HG03575 (cell line): Measurements from ENCODE around the gene UMPS.

Experiments
- ATAC-seq: cut with Tn5 transposase; IDR thresholded peaks from one replicate; pipeline ENCODE4 v1.9.1; 2021; ENCODE audit not compliant: unreplicated experiment, insufficient number of reproducible peaks, low FRiP score; ENCODE audit errors: extremely low read depth

The UMPS gene

DNA sequence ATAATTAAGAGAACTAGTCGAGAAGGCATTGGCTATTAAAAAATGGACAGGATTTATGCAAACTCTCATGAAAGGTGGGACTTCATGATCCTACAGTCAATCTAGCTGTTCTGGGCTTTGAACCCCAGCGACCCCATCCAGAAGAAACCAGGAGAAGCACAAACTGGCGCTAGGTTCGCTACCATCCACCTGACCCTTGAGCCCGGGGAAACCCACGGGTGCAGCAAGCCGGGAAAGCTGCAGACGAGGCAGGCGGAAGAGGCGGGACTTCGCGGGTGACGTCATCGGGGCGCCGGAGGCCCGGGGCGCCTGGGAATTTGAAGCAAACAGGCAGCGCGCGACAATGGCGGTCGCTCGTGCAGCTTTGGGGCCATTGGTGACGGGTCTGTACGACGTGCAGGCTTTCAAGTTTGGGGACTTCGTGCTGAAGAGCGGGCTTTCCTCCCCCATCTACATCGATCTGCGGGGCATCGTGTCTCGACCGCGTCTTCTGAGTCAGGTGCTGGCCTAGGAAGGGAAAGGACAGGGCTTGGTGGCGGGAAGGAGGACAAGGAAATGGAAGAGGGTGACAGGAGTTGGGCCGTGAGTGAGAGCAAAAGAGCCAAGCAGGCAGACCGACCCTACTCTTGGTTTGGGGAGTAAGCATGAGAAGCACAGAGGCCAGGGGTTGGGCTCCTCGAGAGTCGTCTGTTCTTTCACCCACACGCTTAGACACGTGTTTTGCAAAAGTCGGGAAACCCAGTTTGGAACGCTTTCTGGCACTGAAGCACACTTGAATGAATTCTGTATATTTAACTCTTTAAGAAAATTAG, at the start of gene UMPS:
Gene UMPS, plus strand, starts transcription at position 324 of the 812 bp plus-strand sequence. Its CDS starts 20 bp downstream, at position 344.
- ATAC-seq = no peak

DNA sequence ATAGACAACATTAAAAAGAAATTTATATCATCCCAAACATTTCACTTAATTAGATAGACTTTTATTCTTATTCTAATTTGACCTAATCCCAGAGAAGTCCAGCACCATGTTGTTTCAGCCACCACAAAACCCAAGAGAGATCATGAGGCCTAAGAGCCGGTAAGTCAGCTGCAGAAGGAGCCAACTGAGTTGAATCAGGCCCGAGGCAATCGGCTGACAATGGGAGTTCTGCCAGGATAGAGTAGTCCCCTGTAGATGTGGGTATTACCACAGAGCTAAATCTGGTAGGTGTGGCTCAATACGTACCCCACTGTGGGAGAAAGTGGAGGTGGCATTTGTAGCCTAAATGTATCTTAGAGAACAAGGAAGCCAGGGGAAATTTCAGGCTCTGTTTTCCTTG, 49.7 kb upstream of the UMPS start:
- no peak for ATAC-seq

DNA sequence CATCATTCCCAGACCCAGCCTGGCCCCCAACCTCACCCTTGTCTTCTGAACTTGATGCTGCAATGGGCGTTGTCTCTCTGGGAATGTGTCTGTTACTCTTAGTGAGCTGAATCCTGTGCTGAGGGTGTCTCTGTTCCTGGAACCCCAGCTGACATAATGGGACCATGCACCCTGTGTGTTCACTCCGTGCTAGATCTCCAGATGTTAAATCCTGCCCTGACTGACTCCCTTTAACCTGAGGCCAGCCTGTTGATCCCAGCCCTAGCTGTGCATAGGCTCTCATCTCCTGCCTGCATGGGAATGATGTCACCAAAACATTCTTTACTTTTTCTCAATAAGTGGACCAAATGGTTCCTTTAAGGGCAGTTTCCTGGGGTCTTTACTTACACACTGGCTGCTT, 48.0 kb upstream of the UMPS start:
- no peak for ATAC-seq

DNA sequence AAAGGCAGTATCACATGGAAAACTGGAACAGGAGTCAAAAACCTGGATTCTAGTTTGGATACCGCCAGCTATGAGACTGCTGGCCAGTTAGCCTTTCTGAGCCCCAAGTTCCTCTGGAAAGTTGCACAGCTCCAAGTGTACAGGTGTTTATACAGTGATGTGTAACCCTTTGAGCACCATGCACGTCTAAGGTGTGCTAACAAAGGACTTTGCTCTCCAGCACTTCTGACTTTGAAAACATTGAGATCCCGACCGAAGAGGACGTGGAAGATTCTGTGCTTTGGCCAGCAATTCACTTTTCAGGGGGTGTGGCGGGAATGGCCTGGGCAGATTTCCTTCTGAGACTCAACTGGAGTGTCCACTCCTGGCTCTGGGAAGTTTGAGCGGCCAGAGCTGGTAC, 45.8 kb upstream of the UMPS start:
- ATAC-seq = no peak

DNA sequence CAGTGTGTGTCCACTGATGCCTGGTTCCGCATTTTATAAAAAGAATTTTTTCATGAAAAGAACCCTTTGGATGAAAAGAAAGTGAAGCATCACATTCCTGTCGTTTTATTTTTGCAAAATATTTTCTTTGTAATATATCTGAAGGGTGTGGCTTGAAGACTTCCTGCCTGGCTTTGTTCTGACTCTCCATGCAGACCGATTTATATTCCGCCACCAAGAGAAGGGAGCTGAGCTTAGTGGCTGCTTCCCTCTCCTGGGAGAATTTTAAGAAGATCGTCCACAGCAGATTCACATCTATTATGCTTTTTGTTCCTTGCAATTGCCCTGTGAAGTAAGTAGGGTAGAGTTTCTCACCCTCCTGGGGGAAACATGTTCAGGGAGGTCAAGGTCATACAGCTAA, 45.2 kb upstream of the UMPS start:
- ATAC-seq = no peak

DNA sequence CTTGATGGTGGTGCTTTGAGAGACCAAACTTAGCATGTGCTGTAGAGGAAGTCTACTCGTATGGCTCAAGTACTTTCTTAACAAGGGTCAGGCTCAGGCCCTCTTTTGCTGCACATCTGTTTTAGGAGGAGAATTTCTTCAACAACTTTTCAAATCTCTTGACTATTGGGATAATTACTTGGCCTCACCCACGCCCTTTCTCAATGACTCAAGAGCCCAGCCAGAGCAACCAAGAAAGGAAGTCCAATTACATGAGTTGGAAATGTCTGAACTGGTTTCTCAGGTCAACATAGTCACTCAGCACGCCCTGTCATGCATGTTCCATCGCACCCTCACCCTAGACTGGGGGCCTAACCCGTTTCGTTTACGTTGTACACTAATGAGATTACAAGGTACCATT, 44.8 kb upstream of the UMPS start:
- no peak for ATAC-seq

DNA sequence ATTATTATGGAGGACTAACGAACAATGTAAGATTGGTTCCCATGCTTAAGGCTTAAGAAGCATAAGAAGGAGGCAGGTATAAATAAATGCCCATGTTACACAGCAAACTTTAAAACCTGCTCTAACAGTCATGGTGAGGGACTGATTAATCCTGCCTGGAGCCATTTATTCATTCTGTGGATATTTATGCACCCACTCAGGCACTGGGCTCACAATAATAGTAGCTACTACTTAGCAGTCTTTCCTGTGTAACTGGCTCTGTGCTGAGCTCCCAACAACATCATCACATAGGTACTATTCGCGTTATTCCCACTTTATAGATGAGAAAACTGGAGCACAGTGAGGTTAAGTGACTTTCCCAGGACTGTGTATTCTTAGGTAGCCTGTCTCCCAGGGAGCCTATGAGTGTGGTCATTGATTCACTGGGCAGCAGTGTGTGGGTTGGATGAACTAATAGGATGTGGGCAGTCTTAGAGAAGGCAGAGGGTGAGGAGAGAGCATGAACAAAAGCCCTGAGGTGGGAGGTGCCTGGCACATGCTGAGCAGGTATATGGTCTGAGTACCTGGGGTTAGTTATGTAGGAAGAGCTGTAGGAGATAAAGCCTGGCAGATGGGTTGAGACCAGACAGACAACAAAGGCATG, 44.1 kb upstream of the UMPS start:
- ATAC-seq = no peak

DNA sequence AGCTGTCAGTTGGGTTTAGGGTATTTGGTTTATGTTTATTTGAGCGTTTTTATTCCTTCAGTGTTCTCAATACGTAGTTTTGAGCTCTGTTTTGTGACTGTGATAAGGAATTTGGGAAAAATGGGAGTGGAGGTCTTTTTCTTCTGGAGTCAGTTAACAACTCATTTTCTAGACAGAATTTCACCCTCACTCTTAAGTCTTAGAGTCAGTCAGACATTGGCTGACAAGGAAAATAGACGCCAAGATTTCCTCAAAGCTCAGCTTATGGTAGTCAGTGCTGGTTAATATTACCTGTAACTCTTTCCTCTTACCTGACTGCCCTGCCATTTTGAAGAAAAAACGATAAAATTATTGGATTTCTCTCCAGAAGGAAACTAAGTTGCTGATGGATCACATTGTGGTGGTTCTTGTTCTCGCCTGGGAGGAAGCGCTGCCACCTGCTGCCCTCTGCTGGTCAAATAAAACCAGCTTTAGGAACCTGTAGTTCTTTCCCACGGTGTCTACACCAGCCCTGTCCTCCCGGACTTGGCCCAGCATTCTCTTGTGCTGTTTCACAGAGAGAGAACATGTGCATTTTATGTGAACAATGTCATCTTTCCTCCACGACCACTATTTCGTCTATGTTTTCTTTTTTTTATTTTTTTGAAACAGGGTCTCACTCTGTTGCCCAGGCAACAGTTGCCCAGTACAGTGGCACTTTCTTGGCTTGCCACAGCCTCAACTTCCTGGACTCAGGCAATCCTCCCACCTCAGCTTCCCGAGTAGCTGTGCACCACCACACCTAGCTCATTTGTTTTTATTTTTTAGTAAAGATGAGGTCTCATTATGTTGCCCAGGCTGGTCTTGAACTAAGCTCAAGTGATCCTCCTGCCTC, 41.4 kb upstream of the UMPS start:
- ATAC-seq = no peak

DNA sequence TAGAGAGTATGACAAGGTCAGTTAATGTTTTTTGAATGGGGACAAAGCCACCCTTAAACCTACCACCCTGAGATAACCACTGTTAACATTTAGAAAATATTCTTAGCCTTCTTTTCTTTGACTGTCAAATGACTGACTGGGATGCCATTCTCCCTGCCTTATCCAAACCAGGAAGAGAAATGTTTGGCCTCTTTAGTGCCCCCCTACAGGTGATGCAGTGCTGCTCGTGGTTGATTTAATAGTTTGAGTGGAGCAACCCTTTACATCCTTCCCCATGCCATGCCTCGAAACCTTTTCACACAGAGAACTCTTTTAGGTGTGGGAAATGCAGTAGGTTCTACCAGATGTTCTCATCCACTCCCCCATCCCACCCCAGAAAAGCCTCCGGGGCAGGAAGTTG, 38.7 kb upstream of the UMPS start:
- ATAC-seq = no peak

DNA sequence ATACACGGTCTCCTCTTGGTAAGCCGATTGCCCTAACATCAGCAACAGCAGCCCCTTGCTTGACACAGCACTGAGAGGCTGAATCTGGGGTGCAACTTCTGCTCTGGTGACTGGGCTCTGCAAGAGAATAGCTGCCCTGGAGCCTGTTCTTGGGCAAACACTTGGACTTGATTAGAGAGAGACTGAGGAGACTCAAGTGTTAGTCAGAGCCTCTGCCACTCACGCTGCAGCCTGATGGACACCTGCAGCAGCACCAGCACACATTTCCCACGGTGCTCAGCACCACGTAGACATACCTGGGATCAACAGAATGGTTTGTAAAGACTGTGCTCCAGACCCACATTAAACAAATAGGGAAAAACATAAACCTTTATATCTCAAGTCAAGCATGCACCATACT, 35.8 kb upstream of the UMPS start:
- ATAC-seq = no peak

DNA sequence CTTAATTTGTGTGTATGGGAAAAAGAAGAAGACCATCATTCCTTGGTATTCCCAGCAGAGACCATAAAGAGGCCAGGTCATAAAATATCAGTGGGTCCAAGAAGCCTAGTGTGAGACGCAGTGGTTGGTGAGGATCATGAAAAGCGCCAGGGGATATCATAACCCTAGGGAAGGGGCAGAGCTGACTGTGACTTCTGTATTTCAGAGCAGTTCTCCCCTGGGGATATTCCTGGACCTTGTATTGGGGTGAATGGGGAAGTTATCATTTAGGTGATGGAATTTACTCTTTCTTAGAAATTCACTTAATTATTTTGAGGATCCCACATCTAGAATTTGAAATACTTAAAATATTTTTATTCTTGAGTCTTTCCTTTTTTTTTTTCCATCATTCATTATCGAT, 34.9 kb upstream of the UMPS start:
- ATAC-seq = no peak

DNA sequence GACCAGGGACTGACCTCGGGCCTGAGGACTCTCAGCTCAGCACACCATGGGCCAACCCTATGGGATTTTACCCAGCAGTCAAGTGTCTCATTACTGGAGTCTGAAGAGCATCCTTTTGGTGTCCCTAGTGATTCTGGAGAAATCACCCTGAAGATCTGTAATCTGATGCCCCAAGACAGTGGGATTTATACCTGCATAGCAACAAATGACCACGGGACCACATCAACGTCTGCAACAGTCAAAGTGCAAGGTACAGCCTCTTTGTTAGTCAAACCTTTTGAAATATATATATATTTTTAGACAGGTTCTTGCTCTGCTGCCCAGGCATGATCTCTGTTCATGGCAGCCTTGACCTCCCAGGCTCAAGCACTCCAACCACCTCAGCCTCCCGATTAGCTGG, 34.2 kb upstream of the UMPS start:
- ATAC-seq = no peak

DNA sequence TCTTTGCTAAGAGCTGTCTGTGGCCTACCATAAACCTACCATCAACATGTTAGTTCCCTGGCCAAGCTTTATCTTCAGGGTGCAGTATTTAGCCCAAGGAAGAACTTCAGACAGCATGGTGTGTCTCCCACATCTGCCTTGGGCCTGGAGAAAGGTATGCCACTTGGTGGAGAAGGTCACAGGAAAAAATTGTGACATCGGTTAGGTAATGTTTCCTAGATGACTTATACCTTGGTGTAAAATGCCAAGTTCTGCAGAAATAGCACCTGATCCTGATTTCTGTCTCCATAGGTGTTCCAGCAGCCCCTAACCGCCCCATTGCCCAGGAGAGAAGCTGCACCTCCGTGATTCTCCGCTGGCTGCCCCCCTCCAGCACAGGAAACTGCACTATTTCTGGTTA, 33.0 kb upstream of the UMPS start:
- no peak for ATAC-seq

DNA sequence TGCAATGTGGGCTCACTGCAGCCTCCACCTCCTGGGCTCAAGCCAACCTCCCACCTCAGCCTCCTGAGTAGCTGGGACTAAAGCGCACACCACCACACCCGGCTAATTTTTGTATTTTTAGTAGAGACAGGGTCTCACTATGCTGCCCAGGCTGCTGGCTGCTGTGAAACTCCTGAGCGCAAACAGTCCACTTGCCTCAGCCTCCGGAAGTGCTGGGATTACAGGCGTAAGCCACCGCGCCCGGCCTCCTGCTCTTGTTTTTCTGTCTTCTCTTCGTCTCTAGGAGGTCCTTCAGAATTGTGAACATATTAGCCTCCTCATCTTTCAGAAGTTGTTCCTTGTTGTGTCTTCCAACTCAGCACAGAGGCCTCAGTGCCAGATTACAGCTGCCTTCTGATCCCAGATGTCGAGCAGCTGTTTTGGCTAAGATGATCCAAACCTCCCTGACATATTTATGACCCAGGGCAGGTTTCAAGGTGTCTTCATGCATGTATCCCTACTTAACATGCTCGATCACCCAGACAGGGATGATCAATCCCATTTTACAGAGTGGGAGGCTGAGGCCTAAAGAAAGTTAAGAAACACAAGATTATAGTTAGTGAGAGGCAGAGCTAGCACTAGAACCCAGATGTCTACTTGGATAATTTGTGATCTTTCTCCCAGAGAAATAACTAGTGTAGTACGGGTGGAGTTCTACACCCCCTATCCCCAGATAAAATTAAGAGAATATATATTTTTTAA, 32.1 kb upstream of the UMPS start:
- no peak for ATAC-seq

DNA sequence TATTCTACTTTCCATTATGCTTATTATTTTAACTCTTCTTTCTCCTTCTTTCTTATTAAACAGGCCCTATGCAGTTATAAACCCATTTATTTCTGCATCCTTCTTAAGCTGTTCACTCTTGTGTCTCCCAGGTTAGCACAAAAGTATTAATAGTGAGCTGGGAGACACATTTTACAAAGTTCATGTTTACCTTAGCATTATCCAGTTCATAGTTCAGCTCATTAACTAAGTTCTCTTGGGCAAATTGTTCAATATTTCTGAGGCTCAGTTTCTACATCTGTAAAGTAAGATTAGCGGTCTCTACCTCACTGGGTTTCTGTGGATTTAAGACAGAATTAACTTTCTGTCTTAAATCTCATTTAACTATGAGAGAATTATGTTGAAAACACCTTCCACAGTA, 31.2 kb upstream of the UMPS start:
- ATAC-seq = no peak

DNA sequence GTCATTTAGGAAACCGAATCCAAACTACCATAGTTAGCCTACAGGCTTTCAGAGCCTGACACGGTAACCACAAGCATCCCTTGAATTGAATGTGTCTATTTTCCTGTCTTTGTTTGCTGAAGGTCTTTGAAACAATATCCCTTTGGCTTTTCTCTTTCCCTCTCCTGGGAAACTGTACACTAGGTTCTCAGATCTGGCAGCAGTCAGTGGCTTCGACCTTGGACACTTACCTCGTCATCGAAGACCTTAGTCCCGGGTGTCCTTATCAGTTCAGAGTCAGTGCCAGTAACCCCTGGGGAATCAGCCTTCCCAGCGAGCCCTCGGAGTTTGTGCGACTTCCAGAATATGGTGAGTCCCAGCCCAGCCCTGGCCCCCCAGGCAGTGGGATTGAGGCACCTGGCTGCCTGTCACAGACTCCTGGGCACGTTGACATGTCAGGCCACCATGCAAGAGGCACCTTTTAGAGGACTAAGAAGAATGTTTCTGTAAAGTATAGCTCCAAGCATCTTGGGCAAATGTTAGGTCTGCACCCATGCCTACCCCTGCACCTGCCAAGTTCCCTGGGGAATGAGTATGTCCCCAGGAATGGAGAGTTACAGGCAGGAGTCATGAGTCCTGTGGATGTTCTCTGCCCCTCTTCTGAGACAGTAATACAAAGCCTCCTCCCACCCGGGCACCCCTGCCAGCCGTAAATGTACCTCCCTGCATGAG, 30.4 kb upstream of the UMPS start:
- no peak for ATAC-seq

DNA sequence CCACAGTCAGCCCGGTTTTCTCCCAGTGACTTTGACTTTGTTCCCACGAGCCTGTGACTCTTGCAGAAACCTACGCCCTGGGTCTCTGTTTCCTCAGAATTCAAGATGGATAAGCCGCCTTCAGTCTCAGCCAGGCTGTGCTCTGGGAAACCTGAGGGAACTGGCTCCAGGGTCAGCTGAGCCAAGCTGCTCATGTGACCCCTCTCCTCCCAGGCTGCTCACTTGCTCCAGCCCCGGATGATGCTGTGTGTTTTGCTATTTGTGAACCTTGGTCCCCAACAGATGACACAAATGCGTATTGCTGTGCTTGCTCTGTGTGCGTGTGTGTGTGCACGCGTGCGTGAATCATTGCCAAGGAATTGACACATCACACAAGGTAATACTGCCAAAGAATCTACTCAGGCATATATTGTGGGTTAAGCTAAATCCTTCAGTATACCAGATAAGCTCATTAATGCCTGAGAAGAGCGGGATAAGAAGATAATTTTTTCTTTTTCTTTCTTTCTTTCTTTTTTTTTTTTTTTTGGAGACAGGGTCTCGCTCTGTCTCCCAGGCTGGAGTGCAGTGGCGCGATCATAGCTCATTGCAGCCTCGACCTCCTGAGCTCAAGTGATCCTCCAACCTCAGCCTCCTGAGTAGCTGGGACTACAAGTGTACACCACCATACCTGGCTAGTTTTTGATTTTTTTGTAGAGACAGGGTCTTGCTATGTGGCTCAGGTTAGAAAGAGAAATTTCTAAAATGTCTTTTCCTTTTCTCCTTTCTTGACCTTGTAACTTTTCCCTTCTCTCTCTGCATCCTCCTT, 29.2 kb upstream of the UMPS start:
- ATAC-seq = no peak

DNA sequence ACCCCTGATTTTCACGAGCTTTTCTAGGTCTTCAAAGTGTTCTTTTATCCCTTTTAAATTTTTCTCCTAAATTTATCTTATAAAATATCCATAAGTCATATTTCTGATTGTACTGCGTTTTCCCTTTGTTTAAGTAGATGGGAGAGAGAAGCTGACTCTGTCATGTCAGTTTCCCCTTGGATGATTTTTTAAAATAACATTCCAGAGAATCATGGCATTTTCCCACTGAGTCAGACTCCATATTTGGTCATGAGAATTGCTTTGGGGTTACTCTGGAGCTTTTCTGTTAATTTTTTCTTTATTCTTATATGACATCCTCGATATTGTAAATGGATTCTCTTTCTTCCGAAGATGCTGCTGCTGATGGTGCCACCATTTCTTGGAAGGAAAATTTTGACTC, 28.6 kb upstream of the UMPS start:
- no peak for ATAC-seq
